Nephron (organoid): ENCODE data around the gene KIF9.
"Not testable (repeated sequence)": the region's sequence is repeated elsewhere in the genome, so short reads cannot be mapped to it uniquely, and the experiment has no call there.

ENCODE experiments used
- H3K27ac Mint-ChIP-seq, 3 experiments: 2 replicates each; pipeline ENCODE4 v1.8.0; 2020; ENCODE audit warnings: mixed read lengths in 3 of 3, mild to moderate bottlenecking in 2 of 3, moderate library complexity in 1 of 3
- H3K27me3 Mint-ChIP-seq: 2 replicates; pipeline ENCODE4 v1.8.0; 2021; ENCODE audit warnings: low read depth, mild to moderate bottlenecking, moderate library complexity, mixed read lengths
- H3K36me3 Mint-ChIP-seq: 2 replicates; pipeline ENCODE4 v1.8.0; 2020; ENCODE audit warnings: low read depth, mixed read lengths
- H3K4me1 Mint-ChIP-seq: 2 replicates; pipeline ENCODE4 v1.8.0; 2020; ENCODE audit warnings: mixed read lengths
- H3K4me3 Mint-ChIP-seq, 3 experiments: 2 replicates each; pipeline ENCODE4 v1.8.0; 2020; ENCODE audit warnings: mild to moderate bottlenecking in 3 of 3, mixed read lengths in 3 of 3, moderate library complexity in 2 of 3
- H3K9me3 Mint-ChIP-seq: 2 replicates; pipeline ENCODE4 v1.8.0; 2020; ENCODE audit warnings: mixed read lengths
- TF ChIP-seq, protein P1 (sequence below), 3 experiments: fragments of 200-600 bp; sonication (generic); IDR thresholded peaks; one replicate each; pipeline ENCODE4 v1.5.0; 2021; ENCODE audit warnings: antibody characterized with exemption in 3 of 3; ENCODE audit not compliant: unreplicated experiment in 3 of 3

Gene KIF9

DNA sequence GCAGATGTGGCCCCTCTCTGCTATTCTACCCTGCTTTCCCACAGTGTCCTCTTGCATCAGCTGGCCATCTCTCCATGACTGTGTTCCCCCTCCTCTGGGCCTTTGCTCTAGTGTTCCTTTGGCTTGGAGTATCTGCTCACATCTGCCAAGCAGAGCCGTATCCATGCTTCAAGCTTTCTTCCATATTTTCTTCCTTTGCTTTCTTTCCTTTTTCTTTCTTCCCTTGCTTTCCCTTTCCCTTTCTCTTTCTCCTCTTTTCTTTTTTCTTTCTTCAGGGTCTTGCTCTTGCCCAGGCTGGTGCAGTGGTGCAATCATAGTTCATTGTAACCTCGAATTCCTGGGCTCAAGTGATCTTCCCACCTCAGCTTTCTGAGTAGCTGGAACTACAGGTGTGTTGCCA lies 12.7 kb upstream of the KIF9 start:
- H3K4me1 Mint-ChIP-seq: no peaks in the 10 kb centered on the region
- TF ChIP-seq, protein P1, sequence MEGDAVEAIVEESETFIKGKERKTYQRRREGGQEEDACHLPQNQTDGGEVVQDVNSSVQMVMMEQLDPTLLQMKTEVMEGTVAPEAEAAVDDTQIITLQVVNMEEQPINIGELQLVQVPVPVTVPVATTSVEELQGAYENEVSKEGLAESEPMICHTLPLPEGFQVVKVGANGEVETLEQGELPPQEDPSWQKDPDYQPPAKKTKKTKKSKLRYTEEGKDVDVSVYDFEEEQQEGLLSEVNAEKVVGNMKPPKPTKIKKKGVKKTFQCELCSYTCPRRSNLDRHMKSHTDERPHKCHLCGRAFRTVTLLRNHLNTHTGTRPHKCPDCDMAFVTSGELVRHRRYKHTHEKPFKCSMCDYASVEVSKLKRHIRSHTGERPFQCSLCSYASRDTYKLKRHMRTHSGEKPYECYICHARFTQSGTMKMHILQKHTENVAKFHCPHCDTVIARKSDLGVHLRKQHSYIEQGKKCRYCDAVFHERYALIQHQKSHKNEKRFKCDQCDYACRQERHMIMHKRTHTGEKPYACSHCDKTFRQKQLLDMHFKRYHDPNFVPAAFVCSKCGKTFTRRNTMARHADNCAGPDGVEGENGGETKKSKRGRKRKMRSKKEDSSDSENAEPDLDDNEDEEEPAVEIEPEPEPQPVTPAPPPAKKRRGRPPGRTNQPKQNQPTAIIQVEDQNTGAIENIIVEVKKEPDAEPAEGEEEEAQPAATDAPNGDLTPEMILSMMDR (IDR thresholded peaks at IDR 0.05; ENCODE audit: unreplicated experiment in 3 of 3): no peak
- no peak overlapping the region for H3K27ac Mint-ChIP-seq
- peaks cover 15% of the 10 kb centered on the region for H3K36me3 Mint-ChIP-seq
- H3K27me3 Mint-ChIP-seq: no peaks in the 10 kb centered on the region
- no peaks in the 10 kb centered on the region for H3K9me3 Mint-ChIP-seq
- no peak overlapping the region for H3K4me3 Mint-ChIP-seq

DNA sequence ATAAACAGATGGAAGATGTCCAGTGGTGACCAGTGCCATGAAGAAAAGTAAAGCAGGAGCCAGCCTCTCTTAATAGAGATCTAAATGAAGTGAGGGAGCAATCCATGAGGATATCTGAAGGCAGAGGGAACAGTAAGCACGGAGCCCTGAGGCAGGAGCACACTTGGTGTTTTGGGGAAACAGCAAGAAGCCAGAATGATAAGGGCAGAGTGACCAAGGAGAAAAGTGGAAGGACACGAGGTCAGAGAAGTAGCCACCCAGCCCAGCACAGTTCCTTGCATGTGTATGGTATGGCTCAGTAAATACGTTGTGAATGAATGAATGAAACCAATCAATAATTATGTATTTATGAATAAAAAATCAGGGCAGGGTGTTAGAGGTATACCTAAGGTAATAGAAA lies 11.8 kb upstream of the KIF9 start:
- H3K4me1 Mint-ChIP-seq: no peaks in the 10 kb centered on the region
- TF ChIP-seq, protein P1 (IDR thresholded peaks at IDR 0.05; ENCODE audit: unreplicated experiment in 3 of 3): no peak
- H3K36me3 Mint-ChIP-seq: peaks cover 20% of the 10 kb centered on the region
- no peak overlapping the region for H3K27ac Mint-ChIP-seq
- H3K4me3 Mint-ChIP-seq: no peak overlapping the region
- no peaks in the 10 kb centered on the region for H3K9me3 Mint-ChIP-seq
- no peaks in the 10 kb centered on the region for H3K27me3 Mint-ChIP-seq

GRCh38 chr3:47293822-47294221 lies 11.2 kb upstream of the KIF9 start:
- no peak overlapping the region for H3K4me3 Mint-ChIP-seq
- H3K36me3 Mint-ChIP-seq: peaks cover 23% of the 10 kb centered on the region
- H3K9me3 Mint-ChIP-seq: no peaks in the 10 kb centered on the region
- H3K27ac Mint-ChIP-seq: no peak overlapping the region
- H3K27me3 Mint-ChIP-seq: no peaks in the 10 kb centered on the region
- H3K4me1 Mint-ChIP-seq: no peaks in the 10 kb centered on the region
- TF ChIP-seq, protein P1 (IDR thresholded peaks at IDR 0.05; ENCODE audit: unreplicated experiment in 3 of 3): no peak

DNA sequence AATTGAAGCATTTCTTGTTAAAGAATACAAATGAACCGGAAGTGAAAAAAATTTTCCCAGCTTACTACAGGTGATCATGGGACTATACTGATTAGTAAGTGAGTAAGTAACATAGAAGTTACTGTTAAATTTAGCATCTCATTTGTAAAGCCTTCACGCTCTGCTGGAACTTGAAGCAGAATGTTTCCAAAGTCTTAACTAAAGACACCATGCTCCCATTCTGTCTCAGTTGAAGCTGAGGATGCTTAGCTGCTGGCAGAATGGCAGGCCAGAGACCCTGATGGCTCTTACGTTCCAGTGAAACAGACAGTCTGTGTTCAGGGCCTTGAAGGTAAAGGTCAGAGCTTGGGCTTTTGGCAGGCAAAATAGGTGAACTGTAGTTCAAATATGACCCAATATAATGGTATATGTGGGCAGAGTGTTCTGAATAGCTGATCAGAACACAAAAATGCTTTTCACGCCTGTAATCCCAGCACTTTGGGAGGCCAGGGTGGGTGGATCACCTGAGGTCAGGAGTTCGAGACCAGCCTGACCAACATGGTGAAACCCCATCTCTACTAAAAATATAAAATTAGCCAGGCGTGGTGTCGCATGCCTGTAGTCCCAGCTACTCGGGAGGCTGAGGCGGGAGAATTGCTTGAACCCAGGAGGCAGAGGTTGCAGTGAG lies 9.3 kb upstream of the KIF9 start:
- not testable (repeated sequence) for H3K9me3 Mint-ChIP-seq, H3K4me1 Mint-ChIP-seq, H3K4me3 Mint-ChIP-seq, H3K27ac Mint-ChIP-seq, H3K27me3 Mint-ChIP-seq
- peaks cover 24% of the 10 kb centered on the region for H3K36me3 Mint-ChIP-seq

- Mint-ChIP-seq H3K4me1 (no peaks in the 10 kb centered on the region), H3K4me3 (no peak overlapping the region), H3K36me3 (peaks cover 27% of the 10 kb centered on the region), H3K9me3 (no peaks in the 10 kb centered on the region), H3K27me3 (no peaks in the 10 kb centered on the region), H3K27ac (no peak overlapping the region)
- TF ChIP-seq, protein P1 (IDR thresholded peaks at IDR 0.05; ENCODE audit: unreplicated experiment in 3 of 3): no peak
These were observed 8.7 kb upstream of the KIF9 start for GRCh38 chr3:47291158-47291753.

- H3K4me1 Mint-ChIP-seq: peaks cover 6% of the 10 kb centered on the region
- H3K36me3 Mint-ChIP-seq: peaks cover 27% of the 10 kb centered on the region
- H3K27me3 Mint-ChIP-seq: no peaks in the 10 kb centered on the region
- TF ChIP-seq, protein P1 (IDR thresholded peaks at IDR 0.05; ENCODE audit: unreplicated experiment in 3 of 3): no peak
- no peak overlapping the region for H3K27ac Mint-ChIP-seq
- no peaks in the 10 kb centered on the region for H3K9me3 Mint-ChIP-seq
- no peak overlapping the region for H3K4me3 Mint-ChIP-seq
These were observed 6.6 kb upstream of the KIF9 start for GRCh38 chr3:47288966-47289910.
